ENCODE data around the gene SLC39A7. TPM values are rescaled to one million over a fixed set of nuclear protein-coding genes. Genes with fewer than 3 reads are reported as not detected.

The SLC39A7 gene
- total and polyA plus RNA-seq, 8 donors, result 9.3 to 119 (median 61.2) TPM

DNA sequence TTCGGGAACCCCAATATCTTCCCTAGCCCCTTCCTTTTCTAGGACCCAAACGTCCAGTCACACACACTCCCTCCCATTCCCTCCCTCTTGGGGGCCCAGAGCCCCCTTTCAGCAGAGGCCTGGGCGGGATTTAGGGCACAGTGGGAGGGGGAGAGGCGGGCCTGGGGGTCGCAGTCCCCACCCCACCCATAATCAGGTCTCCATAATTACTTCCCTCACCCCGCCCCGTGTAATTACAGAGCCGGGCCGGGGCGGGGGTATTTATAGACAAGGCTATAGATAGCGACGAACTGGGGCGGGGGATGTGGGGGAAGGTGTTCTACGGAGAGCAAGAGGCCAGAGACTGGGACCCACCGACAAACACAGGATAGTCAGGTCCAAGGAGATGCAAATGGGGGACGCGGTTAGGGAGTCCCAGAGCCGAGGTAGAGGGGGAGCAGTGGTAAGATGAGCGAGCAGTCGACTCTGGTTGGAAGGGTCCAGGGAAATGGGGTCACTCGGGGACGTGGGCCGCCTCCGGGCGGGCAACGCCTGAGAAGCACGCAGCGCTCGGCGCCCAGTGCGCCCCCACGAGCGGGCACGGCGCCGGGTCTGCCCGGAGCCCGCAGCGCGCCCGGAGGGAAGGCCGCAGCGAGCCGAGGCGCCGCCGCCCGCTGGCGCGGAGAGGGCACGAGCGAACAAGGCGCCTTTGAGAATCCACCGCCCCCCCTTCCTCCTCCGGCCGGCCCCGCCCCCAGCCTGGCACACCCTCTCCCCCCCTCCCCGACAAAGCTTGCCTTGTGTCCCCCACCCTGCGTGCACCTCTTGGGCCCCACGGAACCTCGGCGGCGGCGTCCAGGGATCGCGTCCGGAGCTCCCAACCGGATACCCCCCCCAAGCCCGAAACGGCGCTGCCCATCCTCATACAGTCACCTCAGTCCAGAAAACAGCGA is 7.7 kb upstream of the SLC39A7 start:
- no peak for TF ChIP-seq POLR2AphosphoS5 (IDR thresholded peaks at IDR 0.05)
- no peak for TF ChIP-seq EP300 (IDR thresholded peaks at IDR 0.05)
- TF ChIP-seq, protein P1, sequence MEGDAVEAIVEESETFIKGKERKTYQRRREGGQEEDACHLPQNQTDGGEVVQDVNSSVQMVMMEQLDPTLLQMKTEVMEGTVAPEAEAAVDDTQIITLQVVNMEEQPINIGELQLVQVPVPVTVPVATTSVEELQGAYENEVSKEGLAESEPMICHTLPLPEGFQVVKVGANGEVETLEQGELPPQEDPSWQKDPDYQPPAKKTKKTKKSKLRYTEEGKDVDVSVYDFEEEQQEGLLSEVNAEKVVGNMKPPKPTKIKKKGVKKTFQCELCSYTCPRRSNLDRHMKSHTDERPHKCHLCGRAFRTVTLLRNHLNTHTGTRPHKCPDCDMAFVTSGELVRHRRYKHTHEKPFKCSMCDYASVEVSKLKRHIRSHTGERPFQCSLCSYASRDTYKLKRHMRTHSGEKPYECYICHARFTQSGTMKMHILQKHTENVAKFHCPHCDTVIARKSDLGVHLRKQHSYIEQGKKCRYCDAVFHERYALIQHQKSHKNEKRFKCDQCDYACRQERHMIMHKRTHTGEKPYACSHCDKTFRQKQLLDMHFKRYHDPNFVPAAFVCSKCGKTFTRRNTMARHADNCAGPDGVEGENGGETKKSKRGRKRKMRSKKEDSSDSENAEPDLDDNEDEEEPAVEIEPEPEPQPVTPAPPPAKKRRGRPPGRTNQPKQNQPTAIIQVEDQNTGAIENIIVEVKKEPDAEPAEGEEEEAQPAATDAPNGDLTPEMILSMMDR (IDR thresholded peaks at IDR 0.05), result no peak
- WGBS, 5 donors, result 2 to 5% (median 3%) methylated on average over 32 to 71 of the region's 72 CpGs
- H3K27ac ChIP-seq, result peak overlapping the region in 3 of 5 donors; percentile 10 to 71 (median 29)
- peak overlapping the region; percentile 41 to 43 (median 41) for H3K4me3 ChIP-seq
- peaks cover 0 to 41% (median 18%) of the 10 kb centered on the region in 3 donors for H3K27me3 ChIP-seq
- peak in 1 of 2 donors; percentile 75 for DNase-seq
- no peaks in the 10 kb centered on the region for H3K9me3 ChIP-seq
- peaks cover 34 to 40% (median 38%) of the 10 kb centered on the region in 4 donors for H3K36me3 ChIP-seq
- H3K4me1 ChIP-seq, result peaks cover 22 to 33% (median 27%) of the 10 kb centered on the region in 4 donors
- intact Hi-C loops (cut with DNase I; ENCODE audit: low total_unique reads), result no loop called here

DNA sequence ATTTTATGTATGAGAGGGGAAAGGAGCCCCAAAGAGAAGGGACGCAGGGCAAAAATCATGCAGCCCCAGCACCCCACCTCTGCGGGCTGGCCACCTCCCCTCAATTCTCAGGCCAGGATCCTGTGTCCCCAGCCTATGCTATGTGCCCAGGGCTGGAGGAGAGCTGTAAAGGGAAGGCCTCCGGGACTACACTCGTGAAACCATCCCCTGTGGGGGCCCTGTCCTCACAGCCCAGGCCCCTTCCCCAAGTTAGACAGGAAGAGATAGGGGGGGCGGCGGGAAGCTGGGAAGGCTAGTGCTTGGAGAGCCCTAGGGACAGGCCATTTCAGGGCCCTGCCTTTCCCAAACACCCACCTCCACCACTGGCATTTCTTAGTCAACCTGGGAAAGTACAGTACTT is 7.0 kb upstream of the SLC39A7 start:
- no peak for TF ChIP-seq POLR2AphosphoS5 (IDR thresholded peaks at IDR 0.05)
- TF ChIP-seq, protein P1 (IDR thresholded peaks at IDR 0.05), result no peak
- TF ChIP-seq POLR2A (IDR thresholded peaks at IDR 0.05), result no peak
- TF ChIP-seq EP300 (IDR thresholded peaks at IDR 0.05), result no peak
- Histone ChIP-seq H3K27ac (peak overlapping the region in 2 of 5 donors; percentile 29 to 71), H3K4me3 (peak overlapping the region; percentile 41 to 43 (median 41)), H3K27me3 (peaks cover 0 to 41% (median 18%) of the 10 kb centered on the region in 3 donors), H3K36me3 (peaks cover 34 to 46% (median 38%) of the 10 kb centered on the region in 4 donors), H3K4me1 (peaks cover 28 to 40% (median 33%) of the 10 kb centered on the region in 4 donors), H3K9me3 (no peaks in the 10 kb centered on the region)
- 50 to 65% (median 54%) methylated on average over 6 of the region's 6 CpGs for WGBS, 5 donors
- no peak for DNase-seq
- intact Hi-C loops (cut with DNase I; ENCODE audit: low total_unique reads), result no loop called here

DNA sequence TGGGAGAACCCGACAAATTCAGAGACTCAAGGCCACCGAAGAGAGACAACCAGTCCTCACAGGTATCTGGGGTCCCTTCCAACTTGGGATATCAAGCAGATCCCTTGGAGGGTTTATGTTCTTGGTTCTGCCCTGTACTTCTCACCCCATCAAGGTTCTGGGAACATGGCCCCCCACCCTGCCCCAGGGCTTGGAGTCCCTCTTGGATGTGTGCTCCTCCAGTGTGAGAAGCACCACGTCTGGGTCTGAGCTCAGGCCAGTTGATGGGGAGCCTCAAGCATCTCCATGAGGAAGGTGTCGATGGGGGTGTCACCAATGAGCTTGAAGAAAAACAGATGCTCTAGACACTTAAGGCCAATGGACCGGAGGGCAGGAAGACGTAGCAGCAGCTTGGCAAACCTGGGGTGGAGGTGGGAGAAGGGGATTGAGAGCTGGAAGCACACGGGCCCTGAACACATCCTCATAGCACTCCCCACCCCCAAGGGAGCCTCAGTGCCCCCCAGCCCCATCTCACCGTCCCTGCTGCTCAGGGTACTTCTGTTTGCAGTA is 6.2 kb upstream of the SLC39A7 start:
- no peak overlapping the region for H3K27ac ChIP-seq
- 72 to 83% (median 77%) methylated on average over 8 of the region's 8 CpGs for WGBS, 5 donors
- DNase-seq, result no peak
- H3K4me3 ChIP-seq, result no peak overlapping the region
- peaks cover 34 to 46% (median 38%) of the 10 kb centered on the region in 4 donors for H3K36me3 ChIP-seq
- peaks cover 35 to 49% (median 42%) of the 10 kb centered on the region in 4 donors for H3K4me1 ChIP-seq
- TF ChIP-seq POLR2AphosphoS5 (IDR thresholded peaks at IDR 0.05), result no peak
- no peak for TF ChIP-seq POLR2A (IDR thresholded peaks at IDR 0.05)
- TF ChIP-seq, protein P1 (IDR thresholded peaks at IDR 0.05), result no peak
- no peak for TF ChIP-seq EP300 (IDR thresholded peaks at IDR 0.05)
- intact Hi-C loops (cut with DNase I; ENCODE audit: low total_unique reads), result no loop called here
- no peaks in the 10 kb centered on the region for H3K9me3 ChIP-seq
- H3K27me3 ChIP-seq, result peaks cover 0 to 41% (median 18%) of the 10 kb centered on the region in 3 donors

DNA sequence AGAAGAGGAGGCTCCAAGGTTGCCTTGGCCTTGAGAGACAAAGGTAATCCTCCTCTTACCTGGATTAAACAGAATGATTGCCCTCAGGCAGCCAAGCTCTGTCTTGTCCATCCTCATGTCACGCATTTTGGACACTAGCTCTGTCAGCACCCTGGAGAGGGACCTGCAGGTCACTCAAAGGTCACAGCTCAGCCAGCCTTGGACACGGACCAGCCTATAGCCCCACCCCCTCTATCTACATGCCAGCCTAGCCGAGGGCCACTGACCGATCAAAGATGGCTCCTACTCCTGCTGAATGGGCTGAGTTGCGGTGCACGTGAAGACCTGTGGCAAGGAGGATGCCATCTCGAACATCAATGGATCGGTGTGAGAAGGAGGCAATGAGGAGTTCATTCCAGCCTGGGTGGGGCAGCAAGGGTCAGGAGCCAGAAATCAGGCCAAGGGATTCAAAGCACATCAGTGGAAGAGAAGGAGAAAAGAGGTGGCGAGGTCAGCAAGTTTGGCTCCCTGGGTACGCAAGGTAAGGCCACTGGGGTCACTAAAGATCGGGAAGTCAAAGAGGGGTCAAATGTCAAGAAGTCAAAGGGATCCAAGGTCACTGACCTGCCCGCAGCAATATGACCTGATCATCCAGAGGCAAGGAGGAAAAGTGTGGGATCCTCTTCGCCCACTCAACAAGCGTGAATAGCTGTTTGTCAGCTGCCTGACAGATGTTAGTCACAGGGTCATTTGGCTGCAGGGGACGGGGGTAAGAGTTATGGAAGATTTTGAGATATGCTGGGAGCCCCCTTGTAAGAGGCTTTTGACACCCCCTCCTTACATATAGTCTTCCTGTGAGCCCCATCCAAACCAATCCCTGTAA is 5.1 kb upstream of the SLC39A7 start:
- DNase-seq, result no peak
- 76 to 82% (median 80%) methylated on average over 15 of the region's 15 CpGs for WGBS, 5 donors
- no peak overlapping the region for H3K27ac ChIP-seq

More for the DNA sequence above, 5.1 kb upstream of the SLC39A7 start:
- H3K27me3 ChIP-seq, result peaks cover 0 to 30% (median 18%) of the 10 kb centered on the region in 3 donors
- peaks cover 34 to 46% (median 38%) of the 10 kb centered on the region in 4 donors for H3K36me3 ChIP-seq
- intact Hi-C loops (cut with DNase I; ENCODE audit: low total_unique reads), result no loop called here
- peaks cover 39 to 52% (median 47%) of the 10 kb centered on the region in 4 donors for H3K4me1 ChIP-seq
- no peaks in the 10 kb centered on the region for H3K9me3 ChIP-seq
- no peak overlapping the region for H3K4me3 ChIP-seq
- no peak for TF ChIP-seq POLR2A (IDR thresholded peaks at IDR 0.05)
- no peak for TF ChIP-seq POLR2AphosphoS5 (IDR thresholded peaks at IDR 0.05)

Measured in stomach (tissue), 9 donors.